K562 (cell line): ENCODE data around the gene DLX3. TPM values are rescaled to one million over a fixed set of nuclear protein-coding genes. Genes with fewer than 3 reads are reported as not detected.

Experiments used
- ATAC-seq: fragments of 200-7000 bp; cut with Tn5 transposase; 3 replicates; pipeline ENCODE4 v1.9.1; 2020; ENCODE audit warnings: moderate library complexity
- BruUV-seq: library from RNA; stranded (reverse); fragments of 400-500 nt; replicated peaks from 2 replicates; lab custom pipeline; 2021; lab: Mats Ljungman, UMichigan
- CTCF ChIA-PET: fragments of 300-600 bp; formaldehyde crosslinking; extraction: SDS; loops from one replicate; lab custom pipeline; 2021; ENCODE audit warnings: low intra/inter-chr PET ratio; lab: Yijun Ruan, JAX
- POLR2A ChIA-PET: fragments of 300-600, 350-650 bp; sonication (Branson Sonifier 250); formaldehyde crosslinking; extraction: SDS; loops from one replicate; lab custom pipeline; 2021; ENCODE audit warnings: antibody characterized with exemption, inconsistent platforms; lab: Yijun Ruan, JAX
- DNase-seq, 4 experiments: peaks; one replicate each; pipeline versions ENCODE4 v3.0.0 to v3.0.0-alpha.2; 2011 to 2018; ENCODE audit warnings: low spot score in 3 of 4, mixed read lengths in 3 of 4; ENCODE audit errors: extremely low read depth in 1 of 4
- FAIRE-seq: peaks from 2 replicates; lab custom pipeline; 2011; peaks lifted over from hg19 to GRCh38; lab: Jason Lieb, UNC
- H2AFZ ChIP-seq: 2 replicates; pipeline ENCODE4 v1.6.0; 2011; ENCODE audit warnings: low read depth, low read length, control low read depth, inconsistent platforms
- H3K27ac ChIP-seq: fragments of 200-600 bp; 3 replicates; pipeline ENCODE4 v1.8.0; 2011; ENCODE audit warnings: low read depth, mild to moderate bottlenecking, control low read depth, inconsistent platforms, low read length, moderate library complexity, mixed read lengths; ENCODE audit errors: extremely low read depth
- H3K27me3 ChIP-seq, 2 experiments: fragments of 300-600 bp in 1 of 2; 2 replicates in 1 of 2; 3 replicates in 1 of 2; pipeline versions ENCODE4 v1.6.0 to v1.8.0; 2011; ENCODE audit warnings: inconsistent platforms in 2 of 2, low read length in 2 of 2, mild to moderate bottlenecking in 1 of 2, mixed read lengths in 1 of 2, moderate library complexity in 1 of 2; ENCODE audit not compliant: control insufficient read depth in 2 of 2, insufficient read depth in 2 of 2
- H3K36me3 ChIP-seq: fragments of 300-600 bp; 3 replicates; pipeline ENCODE4 v1.8.0; 2011; ENCODE audit warnings: mild to moderate bottlenecking, low read length, inconsistent platforms; ENCODE audit not compliant: control insufficient read depth, insufficient read depth
- H3K4me1 ChIP-seq, 2 experiments: fragments of 200-600 bp in 1 of 2; replicated peaks in 1 of 2; 2 replicates in 1 of 2; 3 replicates in 1 of 2; pipeline versions ENCODE4 v1.5.1 to v1.8.0; 2011; ENCODE audit warnings: inconsistent platforms in 2 of 2, low read length in 2 of 2, mild to moderate bottlenecking in 1 of 2, mixed read lengths in 1 of 2, moderate library complexity in 1 of 2; ENCODE audit not compliant: control insufficient read depth in 2 of 2, insufficient read depth in 2 of 2
- H3K4me2 ChIP-seq: 2 replicates; pipeline ENCODE4 v1.6.1; 2011; ENCODE audit warnings: low read length, control low read depth, inconsistent platforms, mixed read lengths; ENCODE audit not compliant: insufficient read depth
- H3K4me3 ChIP-seq: fragments of 200-600 bp; sonication (generic), shearing (Covaris generic); 2 replicates; pipeline ENCODE4 v1.5.1; 2016; ENCODE audit warnings: control low read depth, inconsistent platforms
- H3K79me2 ChIP-seq: fragments of 200-600 bp; 3 replicates; pipeline ENCODE4 v1.8.0; 2011; ENCODE audit warnings: low read length, inconsistent platforms; ENCODE audit not compliant: control insufficient read depth, insufficient read depth
- H3K9ac ChIP-seq, 2 experiments: 2 replicates each; pipeline versions ENCODE4 v1.6.0 to v1.6.1; 2011; ENCODE audit warnings: low read depth in 2 of 2, low read length in 2 of 2, control low read depth in 1 of 2, inconsistent platforms in 1 of 2, mild to moderate bottlenecking in 1 of 2, mixed read lengths in 1 of 2; ENCODE audit not compliant: insufficient read depth in 1 of 2
- H3K9me1 ChIP-seq: one replicate; pipeline ENCODE4 v1.6.0; 2011; ENCODE audit warnings: inconsistent platforms, mild to moderate bottlenecking, low read length, moderate library complexity; ENCODE audit not compliant: control insufficient read depth, insufficient read depth
- H3K9me3 ChIP-seq: replicated peaks from 2 replicates; pipeline ENCODE4 v1.5.1; 2011; ENCODE audit warnings: low read depth, low read length, inconsistent platforms; ENCODE audit not compliant: control insufficient read depth, insufficient read depth
- H4K20me1 ChIP-seq: replicated peaks from 2 replicates; pipeline ENCODE4 v1.6.1; 2011; ENCODE audit warnings: low read length, inconsistent platforms, mixed read lengths; ENCODE audit not compliant: control insufficient read depth, insufficient read depth
- CREB1 ChIP-seq, 2 experiments: sonication (generic) in 1 of 2; formaldehyde crosslinking in 1 of 2; IDR thresholded peaks; 2 replicates each; pipeline versions ENCODE4 v1.6.1 to v1.8.0; 2012 to 2022; ENCODE audit warnings: inconsistent platforms in 1 of 2, mild to moderate bottlenecking in 1 of 2, missing genetic modification reagents in 1 of 2, moderate library complexity in 1 of 2
- MXI1 ChIP-seq: IDR thresholded peaks from 2 replicates; pipeline ENCODE4 v1.6.1; 2011; ENCODE audit warnings: low read depth, mild to moderate bottlenecking, improper control_type of control experiment, low read length
- PHF20 ChIP-seq: fragments of 450-650 bp; IDR thresholded peaks from 2 replicates; pipeline ENCODE4 v1.6.1; 2018; ENCODE audit not compliant: partially characterized antibody
- POLR3A ChIP-seq: IDR thresholded peaks from 2 replicates; pipeline ENCODE4 v1.6.1; 2011; ENCODE audit warnings: borderline replicate concordance, mild to moderate bottlenecking, moderate library complexity; ENCODE audit not compliant: insufficient read length, insufficient read depth; ENCODE audit errors: extremely low read depth
- WGBS: fragments of 100-300 bp; shearing (Covaris generic); methylation state at CpG from one replicate; pipeline ENCODE4 v1.1.6; 2016; ENCODE audit warnings: low coverage, mixed read lengths; ENCODE audit not compliant: insufficient coverage; ENCODE audit errors: missing lambda C conversion rate; 5-methylcytosine and 5-hydroxymethylcytosine counted together
- in situ Hi-C: fragments of 300-500 bp; cut with MboI; formaldehyde crosslinking; loops from 4 replicates; pipeline ENCODE4 v1.15.0; 2018; ENCODE audit warnings: inconsistent platforms, mixed read lengths
- intact Hi-C: fragments of 100-400 bp; cut with micrococcal nuclease; formaldehyde crosslinking; loops from 2 replicates; pipeline ENCODE4 v1.14.2; 2022
- polyA plus RNA-seq, 8 experiments: library from polyadenylated mRNA; depleted of rRNA in 4 of 8; stranded (reverse) in 5 of 8; unstranded in 3 of 8; fragments of >200 nt; fragmentation: Nextera tagmentation in 2 of 8; fragmentation: Illumina TruSeq in 1 of 8; extraction: Ambion mirVana in 2 of 8; extraction: Trizol in 1 of 8; gene quantifications; 2 replicates each; pipeline versions ENCODE4 v1.2.1 to v1.2.3, GENCODE V29; 2011 to 2014; ENCODE audit warnings: inconsistent platforms in 1 of 8, missing spikeins in 1 of 8
- total RNA-seq, 7 experiments: library from RNA; depleted of rRNA in 6 of 7; stranded (reverse); fragments of >200 nt in 6 of 7; fragmentation: Illumina TruSeq in 2 of 7; extraction: Trizol in 2 of 7; gene quantifications; 2 replicates each; pipeline versions ENCODE4 v1.2.1 to v1.2.3, GENCODE V29; 2011 to 2021; ENCODE audit warnings: low replicate concordance in 1 of 7
- TF ChIP-seq, protein P1 (sequence below): sonication (generic); formaldehyde crosslinking; IDR thresholded peaks from 2 replicates; pipeline ENCODE4 v1.5.0; 2020; ENCODE audit warnings: missing genetic modification reagents

DLX3 gene
- total and polyA plus RNA-seq, 9 of the 15 experiments (the other 6 are each of a cell fraction or from before 2014, with no cell fraction given) = not detected

DNA sequence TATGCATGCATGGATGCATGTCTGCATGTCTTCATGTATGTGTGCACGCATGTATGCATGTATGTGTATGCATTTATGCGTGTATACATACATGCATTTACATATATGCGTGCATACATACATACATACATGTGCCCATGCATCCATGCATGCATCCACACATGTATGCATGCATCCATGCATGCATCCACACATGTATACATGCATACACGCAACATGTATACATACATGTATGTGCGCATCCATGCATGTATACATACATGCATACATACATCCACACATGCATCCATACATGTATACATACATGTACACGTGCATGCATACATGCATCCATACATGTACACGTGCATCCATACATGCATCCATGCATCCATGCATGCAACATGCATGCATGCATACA is 29.8 kb upstream of the DLX3 start:
- Histone ChIP-seq H3K9ac (no peak overlapping the region), H3K9me1 (no peaks in the 10 kb centered on the region), H3K4me3 (no peak overlapping the region), H3K27ac (no peak overlapping the region), H3K79me2 (no peaks in the 10 kb centered on the region), H2AFZ (no peak overlapping the region), H3K27me3 (peaks cover 0 to 11% of the 10 kb centered on the region in 2 experiments; a peak in 2 of 5 replicates), H3K9me3 (peaks cover 15% of the 10 kb centered on the region), H3K36me3 (no peaks in the 10 kb centered on the region), H4K20me1 (0 out of 2 replicates have a peak, but pooled peaks cover 4% of the 10 kb centered on the region), H3K4me2 (no peak overlapping the region), H3K4me1 (peaks cover 0 to 4% of the 10 kb centered on the region in 2 experiments; a peak in 2 of 5 replicates)
- no TSS peak for BruUV-seq
- WGBS = 2% methylated on average over 7 of the region's 7 CpGs
- ChIA-PET POLR2A (no interaction called here), CTCF (no interaction called here)
- FAIRE-seq (no peak), ATAC-seq (no peak), DNase-seq (no peak)
- in situ Hi-C loops (no loop called here), intact Hi-C loops (no loop called here)
- TF ChIP-seq POLR3A (no peak), PHF20 (peak; percentile 26)

DNA sequence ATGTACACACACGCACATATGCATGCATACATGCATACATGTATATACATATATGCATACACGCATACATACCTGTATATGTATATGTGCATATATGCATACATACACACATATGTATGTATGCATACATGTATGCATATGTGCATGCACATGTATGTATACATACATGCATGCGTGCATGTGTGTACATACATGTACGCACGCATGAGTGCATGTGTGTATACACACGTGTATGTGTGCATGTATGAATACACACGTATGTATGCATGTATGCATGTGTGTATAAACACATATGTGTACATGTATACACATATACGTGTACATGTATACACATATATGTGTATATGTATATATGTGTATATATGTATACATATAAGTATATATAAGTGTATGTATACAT is 28.5 kb upstream of the DLX3 start:
- H3K27me3 ChIP-seq = peaks cover 0 to 5% of the 10 kb centered on the region in 2 experiments; a peak in 3 of 5 replicates
- 35% methylated on average over 8 of the region's 8 CpGs for WGBS
- ChIA-PET POLR2A (no interaction called here), CTCF (no interaction called here)
- H3K4me2 ChIP-seq = no peak overlapping the region
- peaks cover 15% of the 10 kb centered on the region for H3K9me3 ChIP-seq
- 0 out of 2 replicates have a peak, but pooled peaks cover 1% of the 10 kb centered on the region for H4K20me1 ChIP-seq
- H3K4me1 ChIP-seq = peaks cover 0 to 4% of the 10 kb centered on the region in 2 experiments; a peak in 2 of 5 replicates
- H3K36me3 ChIP-seq = no peaks in the 10 kb centered on the region
- no peak for FAIRE-seq
- in situ Hi-C loops = no loop called here
- no peak for DNase-seq
- H3K79me2 ChIP-seq = no peaks in the 10 kb centered on the region
- H3K9ac ChIP-seq = no peak overlapping the region
- ATAC-seq = no peak
- TF ChIP-seq CREB1 (IDR thresholded peaks at IDR 0.05) (no peak), CREB1 (CRISPR knock-in tag; IDR thresholded peaks at IDR 0.05) (no peak), MXI1 (no peak), PHF20 (peak; percentile 58)
- TF ChIP-seq, protein P1, sequence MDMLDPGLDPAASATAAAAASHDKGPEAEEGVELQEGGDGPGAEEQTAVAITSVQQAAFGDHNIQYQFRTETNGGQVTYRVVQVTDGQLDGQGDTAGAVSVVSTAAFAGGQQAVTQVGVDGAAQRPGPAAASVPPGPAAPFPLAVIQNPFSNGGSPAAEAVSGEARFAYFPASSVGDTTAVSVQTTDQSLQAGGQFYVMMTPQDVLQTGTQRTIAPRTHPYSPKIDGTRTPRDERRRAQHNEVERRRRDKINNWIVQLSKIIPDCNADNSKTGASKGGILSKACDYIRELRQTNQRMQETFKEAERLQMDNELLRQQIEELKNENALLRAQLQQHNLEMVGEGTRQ = no peak
- no peak overlapping the region for H3K4me3 ChIP-seq
- no peaks in the 10 kb centered on the region for H3K9me1 ChIP-seq
- H2AFZ ChIP-seq = no peak overlapping the region
- no peak overlapping the region for H3K27ac ChIP-seq
- intact Hi-C loops = no loop called here
- BruUV-seq = no TSS peak
